OCI-LY3 (cell line): Measurements from ENCODE around the gene RBBP4.

Source experiments
- CTCF ChIP-seq: fragments of 200-600, 300-600 bp; sonication (generic); IDR thresholded peaks from 2 replicates; pipeline ENCODE4 v1.5.1; 2014; ENCODE audit warnings: antibody characterized with exemption, low read length, low read depth
- EZH2phosphoT487 ChIP-seq: fragments of 200-600 bp; shearing (Covaris generic); IDR thresholded peaks from 2 replicates; pipeline ENCODE4 v1.6.1; 2018; ENCODE audit warnings: antibody characterized with exemption, mixed run types, low read depth

GRCh38 chr1:32622205-32622604, 28.8 kb upstream of the RBBP4 start:
- no peak for TF ChIP-seq CTCF
- no peak for TF ChIP-seq EZH2phosphoT487
